HUES48 (cell line): ENCODE measurements around the gene HGD.
"Not testable (repeated sequence)": the region's sequence is repeated elsewhere in the genome, so short reads cannot be mapped to it uniquely, and the experiment has no call there.

Experiments used
- H3K27ac ChIP-seq: one replicate; pipeline ENCODE4 v1.7.0; 2013; ENCODE audit warnings: low read depth, low read length, inconsistent platforms
- H3K27me3 ChIP-seq: 2 replicates; pipeline ENCODE4 v1.6.1; 2013; ENCODE audit warnings: mild to moderate bottlenecking, low read length; ENCODE audit not compliant: control insufficient read depth, insufficient read depth
- H3K36me3 ChIP-seq: 2 replicates; pipeline ENCODE4 v1.6.1; 2013; ENCODE audit warnings: low read length; ENCODE audit not compliant: control insufficient read depth, insufficient read depth
- H3K4me1 ChIP-seq: 2 replicates; pipeline ENCODE4 v1.6.1; 2013; ENCODE audit warnings: mild to moderate bottlenecking, low read length; ENCODE audit not compliant: control insufficient read depth, insufficient read depth
- H3K4me3 ChIP-seq: 2 replicates; pipeline ENCODE4 v1.5.1; 2013; ENCODE audit warnings: mild to moderate bottlenecking, low read depth, low read length
- H3K9ac ChIP-seq: 2 replicates; pipeline ENCODE4 v1.6.1; 2013; ENCODE audit warnings: mild to moderate bottlenecking, low read depth, low read length, moderate library complexity
- H3K9me3 ChIP-seq: 2 replicates; pipeline ENCODE4 v1.6.1; 2013; ENCODE audit warnings: low read length; ENCODE audit not compliant: control insufficient read depth, insufficient read depth

HGD gene

GRCh38 chr3:120652281-120652680 is 29.8 kb downstream of the HGD start:
- no peak overlapping the region for H3K9ac ChIP-seq
- no peak overlapping the region for H3K4me3 ChIP-seq
- H3K36me3 ChIP-seq, result no peaks in the 10 kb centered on the region
- H3K27me3 ChIP-seq, result no peaks in the 10 kb centered on the region
- 0 out of 2 replicates have a peak, but pooled peaks cover 3% of the 10 kb centered on the region for H3K4me1 ChIP-seq
- no peaks in the 10 kb centered on the region for H3K9me3 ChIP-seq
- H3K27ac ChIP-seq, result no peak overlapping the region

- no peak overlapping the region for H3K9ac ChIP-seq
- H3K36me3 ChIP-seq, result no peaks in the 10 kb centered on the region
- H3K27me3 ChIP-seq, result no peaks in the 10 kb centered on the region
- no peak overlapping the region for H3K4me3 ChIP-seq
- H3K27ac ChIP-seq, result no peak overlapping the region
- no peaks in the 10 kb centered on the region for H3K9me3 ChIP-seq
- H3K4me1 ChIP-seq, result 0 out of 2 replicates have a peak, but pooled peaks cover 3% of the 10 kb centered on the region
Observed at GRCh38 chr3:120650311-120650710, 31.7 kb downstream of the HGD start.

GRCh38 chr3:120649830-120650233 is 32.2 kb downstream of the HGD start:
- Histone ChIP-seq H3K4me3 (no peak overlapping the region), H3K4me1 (0 out of 2 replicates have a peak, but pooled peaks cover 3% of the 10 kb centered on the region), H3K27me3 (no peaks in the 10 kb centered on the region), H3K27ac (no peak overlapping the region), H3K9ac (no peak overlapping the region), H3K36me3 (no peaks in the 10 kb centered on the region), H3K9me3 (no peaks in the 10 kb centered on the region)

- Histone ChIP-seq H3K4me1 (0 out of 2 replicates have a peak, but pooled peaks cover 3% of the 10 kb centered on the region), H3K27me3 (no peaks in the 10 kb centered on the region), H3K27ac (no peak overlapping the region), H3K9ac (no peak overlapping the region), H3K4me3 (no peak overlapping the region), H3K9me3 (no peaks in the 10 kb centered on the region), H3K36me3 (no peaks in the 10 kb centered on the region)
Observed at GRCh38 chr3:120648290-120648689, 33.7 kb downstream of the HGD start.

GRCh38 chr3:120646771-120647432 is 35.1 kb downstream of the HGD start:
- Histone ChIP-seq H3K27me3 (no peaks in the 10 kb centered on the region), H3K27ac (no peak overlapping the region), H3K9ac (no peak overlapping the region), H3K4me1 (no peaks in the 10 kb centered on the region), H3K9me3 (no peaks in the 10 kb centered on the region), H3K4me3 (no peak overlapping the region), H3K36me3 (no peaks in the 10 kb centered on the region)

GRCh38 chr3:120645083-120645845 is 36.8 kb downstream of the HGD start:
- no peaks in the 10 kb centered on the region for H3K4me1 ChIP-seq

GRCh38 chr3:120642368-120642948 is 39.6 kb downstream of the HGD start:
- Histone ChIP-seq H3K9me3 (no peaks in the 10 kb centered on the region), H3K4me1 (no peaks in the 10 kb centered on the region), H3K36me3 (no peaks in the 10 kb centered on the region), H3K27ac (no peak overlapping the region), H3K4me3 (no peak overlapping the region), H3K27me3 (no peaks in the 10 kb centered on the region), H3K9ac (no peak overlapping the region)

More at GRCh38 chr3:120645083-120645845, 36.8 kb downstream of the HGD start:
- no peak overlapping the region for H3K9ac ChIP-seq
- no peak overlapping the region for H3K27ac ChIP-seq
- H3K36me3 ChIP-seq, result no peaks in the 10 kb centered on the region
- no peak overlapping the region for H3K4me3 ChIP-seq
- H3K9me3 ChIP-seq, result no peaks in the 10 kb centered on the region
- no peaks in the 10 kb centered on the region for H3K27me3 ChIP-seq

- Histone ChIP-seq H3K9ac (no peak overlapping the region), H3K27me3 (no peaks in the 10 kb centered on the region), H3K9me3 (no peaks in the 10 kb centered on the region), H3K27ac (no peak overlapping the region), H3K36me3 (no peaks in the 10 kb centered on the region), H3K4me1 (no peaks in the 10 kb centered on the region), H3K4me3 (no peak overlapping the region)
Observed at GRCh38 chr3:120641696-120642246, 40.3 kb downstream of the HGD start.

- Histone ChIP-seq H3K27ac (no peak overlapping the region), H3K27me3 (no peaks in the 10 kb centered on the region), H3K4me3 (no peak overlapping the region), H3K36me3 (no peaks in the 10 kb centered on the region), H3K9ac (no peak overlapping the region), H3K4me1 (no peaks in the 10 kb centered on the region), H3K9me3 (no peaks in the 10 kb centered on the region)
Observed at GRCh38 chr3:120640231-120640630, 41.8 kb downstream of the HGD start.

GRCh38 chr3:120638820-120639219 is 43.2 kb downstream of the HGD start:
- H3K27ac ChIP-seq, H3K36me3 ChIP-seq, H3K4me1 ChIP-seq, H3K27me3 ChIP-seq, H3K9ac ChIP-seq, H3K4me3 ChIP-seq, H3K9me3 ChIP-seq: not testable (repeated sequence)
